Peyer's patch (tissue), 4 donors: Measurements from ENCODE around the gene DIP2B. TPM values are rescaled to one million over a fixed set of nuclear protein-coding genes. Genes with fewer than 3 reads are reported as not detected.
"Not testable (repeated sequence)": the region's sequence is repeated elsewhere in the genome, so short reads cannot be mapped to it uniquely, and the experiment has no call there.

Experiments
- DNase-seq, 3 donors: peaks; one replicate each; pipeline ENCODE4 v3.0.0-alpha.2; 2017 to 2019
- H3K27ac ChIP-seq, 4 donors: fragments of 200-600 bp; sonication (generic); one replicate each; pipeline ENCODE4 v1.5.1; 2016 to 2019
- H3K27me3 ChIP-seq, 2 donors: fragments of 200-600 bp; sonication (generic); one replicate each; pipeline ENCODE4 v1.5.1; 2019
- H3K36me3 ChIP-seq, 3 donors: fragments of 200-600 bp; sonication (generic); one replicate each; pipeline ENCODE4 v1.5.1; 2016 to 2019
- H3K4me1 ChIP-seq, 4 donors: fragments of 200-600 bp; sonication (generic); one replicate each; pipeline ENCODE4 v1.5.1; 2016 to 2019
- H3K4me3 ChIP-seq, 4 donors: fragments of 200-600 bp; sonication (generic); 1 replicate in 3 of 4; 2 replicates in 1 of 4; pipeline ENCODE4 v1.5.1; 2016 to 2019; ENCODE audit warnings: mild to moderate bottlenecking in 1 of 4
- H3K9me3 ChIP-seq, 4 donors: fragments of 200-600 bp; sonication (generic); one replicate each; pipeline ENCODE4 v1.5.1; 2016 to 2019; ENCODE audit warnings: mild to moderate bottlenecking in 1 of 4
- CTCF ChIP-seq, 6 experiments: fragments of 450-650 bp in 4 of 6; fragments of 200-600 bp in 2 of 6; sonication (generic) in 1 of 6; IDR thresholded peaks; one replicate each; pipeline ENCODE4 v1.5.1; 2017 to 2019; ENCODE audit warnings: antibody characterized with exemption in 6 of 6, mild to moderate bottlenecking in 3 of 6, moderate library complexity in 1 of 6
- POLR2A ChIP-seq, 2 donors: fragments of 450-650 bp; IDR thresholded peaks; one replicate each; pipeline ENCODE4 v1.5.1; 2017; ENCODE audit warnings: antibody characterized with exemption in 2 of 2, mild to moderate bottlenecking in 2 of 2, moderate library complexity in 2 of 2
- total RNA-seq, 4 donors: library from RNA; depleted of rRNA; stranded (reverse); fragments of >200 nt; gene quantifications; one replicate each; pipeline ENCODE4 v1.1.0, GENCODE V29; 2016

DIP2B gene
- total RNA-seq, 4 donors from 2014 or later, result 28.0 to 73.4 (median 42.5) TPM

GRCh38 chr12:50554651-50555050 is 49.9 kb downstream of the DIP2B start:
- no peak for DNase-seq
- TF ChIP-seq CTCF (IDR thresholded peaks at IDR 0.05), result no peak
- no peak for TF ChIP-seq POLR2A (IDR thresholded peaks at IDR 0.05)
- Histone ChIP-seq H3K27ac (no peak overlapping the region), H3K4me1 (peaks cover 0 to 7% (median 0%) of the 10 kb centered on the region in 4 donors), H3K4me3 (no peak overlapping the region), H3K36me3 (no peaks in the 10 kb centered on the region), H3K27me3 (no peaks in the 10 kb centered on the region), H3K9me3 (no peaks in the 10 kb centered on the region)

- no peaks in the 10 kb centered on the region for H3K27me3 ChIP-seq
- H3K27ac ChIP-seq, result no peak overlapping the region
- no peaks in the 10 kb centered on the region for H3K9me3 ChIP-seq
- DNase-seq, result no peak
- H3K4me3 ChIP-seq, result no peak overlapping the region
- no peaks in the 10 kb centered on the region for H3K36me3 ChIP-seq
- TF ChIP-seq POLR2A (IDR thresholded peaks at IDR 0.05), result no peak
- no peak for TF ChIP-seq CTCF (IDR thresholded peaks at IDR 0.05)
- H3K4me1 ChIP-seq, result peaks cover 0 to 3% (median 0%) of the 10 kb centered on the region in 4 donors
Measured at GRCh38 chr12:50555471-50555885, 50.7 kb downstream of the DIP2B start.

- Histone ChIP-seq H3K36me3 (no peaks in the 10 kb centered on the region), H3K27me3 (no peaks in the 10 kb centered on the region)
- TF ChIP-seq CTCF (IDR thresholded peaks at IDR 0.05) (no peak), POLR2A (IDR thresholded peaks at IDR 0.05) (no peak)
Measured at GRCh38 chr12:50556273-50556672, 51.5 kb downstream of the DIP2B start.

GRCh38 chr12:50556796-50557195 is 52.0 kb downstream of the DIP2B start:
- not testable (repeated sequence) for H3K9me3 ChIP-seq, H3K36me3 ChIP-seq, H3K27ac ChIP-seq, H3K4me1 ChIP-seq, DNase-seq, H3K27me3 ChIP-seq, H3K4me3 ChIP-seq

More at GRCh38 chr12:50556273-50556672, 51.5 kb downstream of the DIP2B start:
- no peak for DNase-seq
- peaks cover 0 to 3% (median 0%) of the 10 kb centered on the region in 4 donors for H3K4me1 ChIP-seq
- no peak overlapping the region for H3K27ac ChIP-seq
- no peak overlapping the region for H3K4me3 ChIP-seq
- H3K9me3 ChIP-seq, result no peaks in the 10 kb centered on the region

- TF ChIP-seq CTCF (IDR thresholded peaks at IDR 0.05), result no peak
- no peak for TF ChIP-seq POLR2A (IDR thresholded peaks at IDR 0.05)
Measured at GRCh38 chr12:50557421-50557820, 52.6 kb downstream of the DIP2B start.

GRCh38 chr12:50558970-50559369 is 54.2 kb downstream of the DIP2B start:
- Histone ChIP-seq H3K4me3 (no peak overlapping the region), H3K27me3 (no peaks in the 10 kb centered on the region), H3K36me3 (no peaks in the 10 kb centered on the region), H3K27ac (no peak overlapping the region), H3K9me3 (no peaks in the 10 kb centered on the region), H3K4me1 (peaks cover 0 to 8% (median 0%) of the 10 kb centered on the region in 4 donors)
- DNase-seq, result no peak
- TF ChIP-seq POLR2A (IDR thresholded peaks at IDR 0.05), result no peak
- no peak for TF ChIP-seq CTCF (IDR thresholded peaks at IDR 0.05)

More at GRCh38 chr12:50557421-50557820, 52.6 kb downstream of the DIP2B start:
- no peak overlapping the region for H3K27ac ChIP-seq
- H3K9me3 ChIP-seq, result no peaks in the 10 kb centered on the region
- no peaks in the 10 kb centered on the region for H3K27me3 ChIP-seq
- no peak for DNase-seq
- peaks cover 0 to 3% (median 0%) of the 10 kb centered on the region in 4 donors for H3K4me1 ChIP-seq
- H3K4me3 ChIP-seq, result no peak overlapping the region
- no peaks in the 10 kb centered on the region for H3K36me3 ChIP-seq
